HCT116 (cell line): ENCODE data around the gene HES2. TPM values are rescaled to one million over a fixed set of nuclear protein-coding genes. Genes with fewer than 3 reads are reported as not detected.

Experiments
- ATAC-seq: fragments of 200-7000 bp; cut with Tn5 transposase; 2 replicates; pipeline ENCODE4 v1.9.1; 2020; ENCODE audit warnings: mild to moderate bottlenecking, moderate library complexity
- BruUV-seq: library from RNA; stranded (reverse); fragments of 400-500 nt; replicated peaks from 2 replicates; lab custom pipeline; 2021; lab: Mats Ljungman, UMichigan
- CTCF ChIA-PET: fragments of 300-600 bp; sonication (Branson Sonifier 250); formaldehyde crosslinking; loops from one replicate; lab custom pipeline; 2021; ENCODE audit warnings: antibody characterized with exemption; lab: Charles Lee
- POLR2A ChIA-PET: fragments of 300-600, 350-600 bp; sonication (Branson Sonifier 250); formaldehyde crosslinking; loops from one replicate; lab custom pipeline; 2021; ENCODE audit warnings: antibody characterized with exemption; lab: Charles Lee
- RAD21 ChIA-PET, 2 experiments: fragments of 300-600 bp; sonication (Branson Sonifier 250); formaldehyde crosslinking; loops; one replicate each; lab custom pipeline; 2023; ENCODE audit warnings: low total read pairs in 2 of 2; ENCODE audit not compliant: uncharacterized antibody in 2 of 2, unreplicated experiment in 2 of 2, low non-redundant PET in 1 of 2; lab: Charles Lee
- DNase-seq: peaks from one replicate; pipeline ENCODE4 v3.0.0-alpha.2; 2010; ENCODE audit warnings: low read depth, low spot score
- H2AFZ ChIP-seq: fragments of 200-600 bp; shearing (Covaris generic), sonication (generic); 2 replicates; pipeline ENCODE4 v1.6.1; 2017; ENCODE audit warnings: low read depth, mixed run types, mixed read lengths, antibody characterized with exemption, low read length; ENCODE audit not compliant: poor library complexity, severe bottlenecking
- H3K27ac ChIP-seq: 2 replicates; pipeline ENCODE4 v1.5.1; 2012; ENCODE audit warnings: low read depth, low read length
- H3K27me3 ChIP-seq: fragments of 200-600 bp; sonication (generic); 2 replicates; pipeline ENCODE4 v1.6.1; 2016; ENCODE audit warnings: mixed run types, low read length, mixed read lengths; ENCODE audit not compliant: insufficient read depth
- H3K36me3 ChIP-seq, 2 experiments: fragments of 200-500 bp in 1 of 2; fragments of 200-600 bp in 1 of 2; sonication (Bioruptor generic) in 1 of 2; sonication (generic) in 1 of 2; 2 replicates each; pipeline versions ENCODE4 v1.5.1 to v1.6.1; 2014 to 2016; ENCODE audit warnings: low read length in 2 of 2, inconsistent platforms in 1 of 2, mixed read lengths in 1 of 2, mixed run types in 1 of 2; ENCODE audit not compliant: insufficient read depth in 2 of 2, control insufficient read depth in 1 of 2
- H3K4me1 ChIP-seq, 2 experiments: fragments of 200-600 bp in 1 of 2; sonication (generic) in 1 of 2; 2 replicates each; pipeline versions ENCODE4 v1.5.1 to v1.6.1; 2012 to 2017; ENCODE audit warnings: low read length in 2 of 2, inconsistent platforms in 1 of 2, mild to moderate bottlenecking in 1 of 2, mixed read lengths in 1 of 2, mixed run types in 1 of 2, moderate library complexity in 1 of 2; ENCODE audit not compliant: insufficient read depth in 2 of 2, control insufficient read depth in 1 of 2
- H3K4me2 ChIP-seq: fragments of 200-600 bp; sonication (generic); 2 replicates; pipeline ENCODE4 v1.6.1; 2017; ENCODE audit warnings: mixed run types, low read length, mixed read lengths
- H3K4me3 ChIP-seq, 2 experiments: fragments of 200-600 bp in 1 of 2; sonication (generic) in 1 of 2; replicated peaks in 1 of 2; 2 replicates each; pipeline ENCODE4 v1.5.1; 2011 to 2016; ENCODE audit warnings: low read length in 2 of 2, control low read depth in 1 of 2, low read depth in 1 of 2, mild to moderate bottlenecking in 1 of 2, mixed read lengths in 1 of 2, mixed run types in 1 of 2
- H3K79me2 ChIP-seq: fragments of 200-600 bp; sonication (generic); 2 replicates; pipeline ENCODE4 v1.6.1; 2017; ENCODE audit warnings: mild to moderate bottlenecking, mixed run types, low read length, moderate library complexity, mixed read lengths; ENCODE audit not compliant: insufficient read depth
- H3K9ac ChIP-seq: fragments of 200-600 bp; sonication (generic); 2 replicates; pipeline ENCODE4 v1.6.1; 2016; ENCODE audit warnings: low read length, mixed read lengths
- H3K9me2 ChIP-seq: fragments of 200-600 bp; sonication (generic), shearing (Covaris generic); 2 replicates; pipeline ENCODE4 v1.6.1; 2017; ENCODE audit warnings: mixed run types, mild to moderate bottlenecking, moderate library complexity; ENCODE audit not compliant: insufficient read depth
- H3K9me3 ChIP-seq, 2 experiments: fragments of 200-500 bp in 1 of 2; fragments of 200-600 bp in 1 of 2; sonication (Bioruptor generic) in 1 of 2; sonication (generic) in 1 of 2; 2 replicates each; pipeline ENCODE4 v1.6.1; 2014 to 2017; ENCODE audit warnings: low read length in 2 of 2, mixed read lengths in 2 of 2, inconsistent platforms in 1 of 2, low read depth in 1 of 2, mild to moderate bottlenecking in 1 of 2, mixed run types in 1 of 2, moderate library complexity in 1 of 2; ENCODE audit not compliant: control insufficient read depth in 1 of 2, insufficient read depth in 1 of 2
- H4K20me1 ChIP-seq: fragments of 200-600 bp; sonication (generic), shearing (Covaris generic); 2 replicates; pipeline ENCODE4 v1.6.1; 2017; ENCODE audit warnings: mixed run types, mild to moderate bottlenecking, moderate library complexity; ENCODE audit not compliant: insufficient read depth
- ATF3 ChIP-seq: IDR thresholded peaks from 2 replicates; pipeline ENCODE4 v1.6.1; 2012
- CBX3 ChIP-seq: IDR thresholded peaks from 2 replicates; pipeline ENCODE4 v1.6.1; 2012; ENCODE audit warnings: low read depth
- CEBPB ChIP-seq: IDR thresholded peaks from 2 replicates; pipeline ENCODE4 v1.6.1; 2012; ENCODE audit warnings: low read depth
- CTCF ChIP-seq, 3 experiments: fragments of 200-600 bp in 1 of 3; sonication (generic) in 1 of 3; IDR thresholded peaks in 2 of 3; conservative IDR thresholded peaks in 1 of 3; 2 replicates each; pipeline ENCODE4 v1.5.1; 2012 to 2017; ENCODE audit warnings: low read depth in 2 of 3, low read length in 2 of 3, antibody characterized with exemption in 1 of 3, borderline replicate concordance in 1 of 3, control low read depth in 1 of 3, mild to moderate bottlenecking in 1 of 3, mixed read lengths in 1 of 3, mixed run types in 1 of 3, moderate library complexity in 1 of 3; ENCODE audit not compliant: insufficient read depth in 1 of 3
- EGR1 ChIP-seq: IDR thresholded peaks from 2 replicates; pipeline ENCODE4 v1.6.1; 2012; ENCODE audit warnings: low read depth
- ELF1 ChIP-seq: IDR thresholded peaks from 2 replicates; pipeline ENCODE4 v1.6.1; 2012; ENCODE audit warnings: low read depth, borderline replicate concordance
- EZH2 ChIP-seq: fragments of 200-600 bp; sonication (generic); IDR thresholded peaks from 2 replicates; pipeline ENCODE4 v1.6.1; 2017; ENCODE audit warnings: antibody characterized with exemption, mixed run types
- EZH2phosphoT487 ChIP-seq: fragments of 200-600 bp; IDR thresholded peaks from 2 replicates; pipeline ENCODE4 v1.6.1; 2018; ENCODE audit warnings: antibody characterized with exemption, borderline replicate concordance
- FOSL1 ChIP-seq: IDR thresholded peaks from 2 replicates; pipeline ENCODE4 v1.6.1; 2012; ENCODE audit warnings: low read depth
- JUND ChIP-seq: IDR thresholded peaks from 2 replicates; pipeline ENCODE4 v1.6.1; 2012
- MAX ChIP-seq: IDR thresholded peaks from 2 replicates; pipeline ENCODE4 v1.6.1; 2012
- POLR2AphosphoS5 ChIP-seq: IDR thresholded peaks from 2 replicates; pipeline ENCODE4 v1.6.1; 2011; ENCODE audit warnings: mild to moderate bottlenecking, low read depth, low read length, moderate library complexity
- RAD21 ChIP-seq: IDR thresholded peaks from 2 replicates; pipeline ENCODE4 v1.6.1; 2012; ENCODE audit warnings: low read depth, mild to moderate bottlenecking
- REST ChIP-seq: IDR thresholded peaks from 2 replicates; pipeline ENCODE4 v1.6.1; 2012; ENCODE audit warnings: low read depth
- SIN3A ChIP-seq: IDR thresholded peaks from 2 replicates; pipeline ENCODE4 v1.6.1; 2012; ENCODE audit warnings: low read depth
- SP1 ChIP-seq: IDR thresholded peaks from 2 replicates; pipeline ENCODE4 v1.6.1; 2012; ENCODE audit warnings: low read depth
- SRF ChIP-seq: IDR thresholded peaks from 2 replicates; pipeline ENCODE4 v1.6.1; 2012; ENCODE audit warnings: low read depth
- TCF7L2 ChIP-seq: IDR thresholded peaks from 2 replicates; pipeline ENCODE4 v1.7.0; 2011; ENCODE audit warnings: borderline replicate concordance, inconsistent platforms; ENCODE audit not compliant: insufficient read depth, insufficient read length; ENCODE audit errors: extremely low read depth
- YY1 ChIP-seq: IDR thresholded peaks from 2 replicates; pipeline ENCODE4 v1.6.1; 2011; ENCODE audit warnings: low read length, low read depth, moderate library complexity, mild to moderate bottlenecking; ENCODE audit not compliant: insufficient replicate concordance; ENCODE audit errors: extremely low read depth
- ZFX ChIP-seq: fragments of 450-650 bp; IDR thresholded peaks from 2 replicates; pipeline ENCODE4 v1.6.1; 2017
- ZNF274 ChIP-seq: fragments of 200-500 bp; sonication (Bioruptor generic); IDR thresholded peaks from 2 replicates; pipeline ENCODE4 v1.6.1; 2014; ENCODE audit warnings: mild to moderate bottlenecking, low read depth, low read length, inconsistent platforms
- intact Hi-C: fragments of 100-400 bp; cut with micrococcal nuclease; formaldehyde crosslinking; loops from 2 replicates; pipeline ENCODE4 v1.10.0; 2022
- total RNA-seq: library from RNA; stranded (reverse); gene quantifications from one replicate; pipeline ENCODE4 v1.2.1, GENCODE V29; 2021; ENCODE audit not compliant: unreplicated experiment

The HES2 gene
- total RNA-seq, 1 experiment from 2014 or later, result 8.4 TPM

GRCh38 chr1:6447818-6448748 is 28.4 kb upstream of the HES2 start:
- Histone ChIP-seq H3K79me2 (no peaks in the 10 kb centered on the region), H4K20me1 (no peaks in the 10 kb centered on the region), H3K4me3 (peak overlapping the region; percentile 59 to 69), H3K4me2 (peak overlapping the region; percentile 95), H3K9me3 (no peaks in the 10 kb centered on the region), H3K27ac (peak overlapping the region; percentile 98), H3K9me2 (no peaks in the 10 kb centered on the region), H3K9ac (peak overlapping the region; percentile 76), H3K4me1 (peaks cover 16 to 57% of the 10 kb centered on the region in 2 experiments), H3K36me3 (0 out of 4 replicates have a peak, but pooled peaks cover 0 to 2% of the 10 kb centered on the region in 2 experiments), H2AFZ (no peak overlapping the region), H3K27me3 (no peaks in the 10 kb centered on the region)
- POLR2A ChIA-PET, result interaction anchor here (0.6 to 1.8 kb wide), 3 partner anchors 9 to 45 kb away, joined by 3 to 5 read pairs (median 4); no protein-coding TSS in a partner anchor
- BruUV-seq, result no TSS peak
- intact Hi-C loops, result loop anchor here (2.0 to 10.0 kb wide), 2 partner anchors 43 to 767 kb away; partner anchors contain the start of gene PLEKHG5
- RAD21 ChIA-PET, result interaction anchor here in 1 of 2 experiments (1.0 kb wide), 1 partner anchor 11 kb away, joined by 3 read pairs; no protein-coding TSS in a partner anchor
- peak; percentile 81 for ATAC-seq
- CTCF ChIA-PET, result interaction anchor here (0.6 to 3.1 kb wide), 16 partner anchors 9 to 1199 kb away, joined by 3 to 18 read pairs (median 4); no protein-coding TSS in a partner anchor
- DNase-seq, result peak; percentile 81
- TF ChIP-seq POLR2AphosphoS5 (peak; percentile 56), ZFX (0 out of 2 replicates have a peak, but pooled peaks have one; percentile 37), YY1 (no peak), MAX (no peak), ATF3 (no peak), JUND (no peak), EZH2phosphoT487 (no peak), REST (no peak), TCF7L2 (peak; percentile 54), FOSL1 (no peak), ZNF274 (no peak), EGR1 (no peak), SIN3A (no peak), CBX3 (no peak), SP1 (no peak), CEBPB (no peak), EZH2 (no peak), RAD21 (no peak), ELF1 (no peak), SRF (no peak), CTCF (IDR thresholded peaks at IDR 0.05 in 2 of 3, conservative IDR thresholded peaks at IDR 0.05 in 1 of 3; ENCODE audit: borderline replicate concordance in 1 of 3, insufficient read depth in 1 of 3, low read depth in 2 of 3, low read length in 2 of 3) (peak in 1 of 3 experiments; percentile 47; a peak in 4 of 6 replicates)
